ENCODE measurements around the gene NKX6-1. TPM values are rescaled to one million over a fixed set of nuclear protein-coding genes. Genes with fewer than 3 reads are reported as not detected.
A peak's percentile ranks its signal among the peaks of the same experiment; 100 is the strongest.

Gene NKX6-1
- 1 to 10 TPM in 1 of 2 donors, not detected in 1; 1.2 TPM for total RNA-seq

GRCh38 chr4:84498935-84499623 lies at the start of gene NKX6-1:
NKX6-1 (minus strand) TSS chr4:84499292; CDS start chr4:84498228, 1,064 bp downstream.
- Histone ChIP-seq H3K27me3 (replicated peaks; ENCODE audit: insufficient read depth) (peaks cover 49% of the 10 kb centered on the region), H3K27ac (no peak within 1 kb of the TSS), H3K36me3 (no peaks in the 10 kb centered on the region), H3K9me3 (no peaks in the 10 kb centered on the region), H3K4me1 (ENCODE audit: control insufficient read depth in 1 of 2, low read depth in 2 of 2) (peaks cover 0 to 34% of the 10 kb centered on the region in 2 donors), H3K4me3 (peak within 1 kb of the TSS; percentile 67)
- TF ChIP-seq CTCF (IDR thresholded peaks at IDR 0.05): no peak
- DNase-seq (ENCODE audit: low spot score) (no peak), ATAC-seq (ENCODE audit: insufficient number of reproducible peaks, low FRiP score, low read depth) (peak; percentile 49)

GRCh38 chr4:84547211-84547610 lies 48.1 kb upstream of the NKX6-1 start:
- ATAC-seq (ENCODE audit: insufficient number of reproducible peaks, low FRiP score, low read depth) (no peak), DNase-seq (ENCODE audit: low spot score) (no peak)
- H3K27ac ChIP-seq: no peak overlapping the region
- no peak overlapping the region for H3K4me3 ChIP-seq
- no peaks in the 10 kb centered on the region for H3K27me3 ChIP-seq (replicated peaks; ENCODE audit: insufficient read depth)
- H3K9me3 ChIP-seq: no peaks in the 10 kb centered on the region
- TF ChIP-seq CTCF (IDR thresholded peaks at IDR 0.05): no peak
- H3K36me3 ChIP-seq: no peaks in the 10 kb centered on the region
- no peaks in the 10 kb centered on the region for H3K4me1 ChIP-seq (ENCODE audit: control insufficient read depth in 1 of 2, low read depth in 2 of 2)

GRCh38 chr4:84545093-84545492 lies 46.0 kb upstream of the NKX6-1 start:
- no peak for TF ChIP-seq CTCF (IDR thresholded peaks at IDR 0.05)
- H3K27me3 ChIP-seq (replicated peaks; ENCODE audit: insufficient read depth): no peaks in the 10 kb centered on the region
- ATAC-seq (ENCODE audit: insufficient number of reproducible peaks, low FRiP score, low read depth) (no peak), DNase-seq (ENCODE audit: low spot score) (no peak)
- no peak overlapping the region for H3K4me3 ChIP-seq
- no peak overlapping the region for H3K27ac ChIP-seq
- H3K4me1 ChIP-seq (ENCODE audit: control insufficient read depth in 1 of 2, low read depth in 2 of 2): no peaks in the 10 kb centered on the region
- H3K36me3 ChIP-seq: no peaks in the 10 kb centered on the region
- H3K9me3 ChIP-seq: no peaks in the 10 kb centered on the region

GRCh38 chr4:84535901-84536300 lies 36.8 kb upstream of the NKX6-1 start:
- Histone ChIP-seq H3K4me1 (ENCODE audit: control insufficient read depth in 1 of 2, low read depth in 2 of 2) (no peaks in the 10 kb centered on the region), H3K27me3 (replicated peaks; ENCODE audit: insufficient read depth) (no peaks in the 10 kb centered on the region), H3K4me3 (no peak overlapping the region), H3K36me3 (no peaks in the 10 kb centered on the region), H3K27ac (no peak overlapping the region), H3K9me3 (no peaks in the 10 kb centered on the region)
- DNase-seq (ENCODE audit: low spot score) (no peak), ATAC-seq (ENCODE audit: insufficient number of reproducible peaks, low FRiP score, low read depth) (no peak)
- no peak for TF ChIP-seq CTCF (IDR thresholded peaks at IDR 0.05)

GRCh38 chr4:84531689-84532088 lies 32.6 kb upstream of the NKX6-1 start:
- H3K27ac ChIP-seq: no peak overlapping the region
- H3K4me3 ChIP-seq: no peak overlapping the region
- DNase-seq (ENCODE audit: low spot score) (no peak), ATAC-seq (ENCODE audit: insufficient number of reproducible peaks, low FRiP score, low read depth) (no peak)
- H3K9me3 ChIP-seq: no peaks in the 10 kb centered on the region
- TF ChIP-seq CTCF (IDR thresholded peaks at IDR 0.05): no peak
- no peaks in the 10 kb centered on the region for H3K4me1 ChIP-seq (ENCODE audit: control insufficient read depth in 1 of 2, low read depth in 2 of 2)
- H3K36me3 ChIP-seq: no peaks in the 10 kb centered on the region
- no peaks in the 10 kb centered on the region for H3K27me3 ChIP-seq (replicated peaks; ENCODE audit: insufficient read depth)
